Measurements from ENCODE around the gene AGK. TPM values are rescaled to one million over a fixed set of nuclear protein-coding genes. Genes with fewer than 3 reads are reported as not detected.

AGK gene
- total and polyA plus RNA-seq, 2 of the 8 experiments (the other 6 are each of a cell fraction or from before 2014, with no cell fraction given) = 25.8 to 34.0 TPM

GRCh38 chr7:141648276-141649114 is 97.3 kb downstream of the AGK start:
- H4K8ac ChIP-seq (ENCODE audit: extremely low read depth, insufficient read depth, low read length) = no peak overlapping the region
- ChIA-PET CTCF (ENCODE audit: partially characterized antibody) (interaction anchor here (0.6 to 6.8 kb wide), 20 partner anchors 26 to 725 kb away, joined by 3 to 54 read pairs (median 4); partner anchors contain the start of gene MRPS33), POLR2A (ENCODE audit: partially characterized antibody) (no interaction called here)
- H2AFZ ChIP-seq (ENCODE audit: low read length) = no peak overlapping the region
- H3K4ac ChIP-seq (replicated peaks; ENCODE audit: insufficient read length, low read depth, low read length) = no peak overlapping the region
- H3K9me3 ChIP-seq (ENCODE audit: insufficient read depth in 2 of 2, low read depth in 1 of 2, low read length in 1 of 2) = no peaks in the 10 kb centered on the region
- H3K79me1 ChIP-seq (ENCODE audit: low read depth, low read length) = no peaks in the 10 kb centered on the region
- no peak overlapping the region for H2BK5ac ChIP-seq (ENCODE audit: low read depth, low read length)
- no peak overlapping the region for H3K9ac ChIP-seq (replicated peaks in 1 of 4; ENCODE audit: extremely low read depth in 1 of 4, low read depth in 3 of 4, low read length in 3 of 4)
- no peaks in the 10 kb centered on the region for H3K79me2 ChIP-seq (ENCODE audit: control insufficient read depth in 1 of 2, insufficient read depth in 2 of 2, low read length in 2 of 2)
- H3K23ac ChIP-seq (ENCODE audit: insufficient read length) = no peak overlapping the region
- H3K56ac ChIP-seq (replicated peaks; ENCODE audit: insufficient read length, low read depth, low read length) = no peak overlapping the region
- no peak overlapping the region for H2BK15ac ChIP-seq (ENCODE audit: low read length)
- no peak overlapping the region for H2AK5ac ChIP-seq (ENCODE audit: low read depth, low read length)
- DNase-seq (ENCODE audit: low read depth in 1 of 2, low spot score in 2 of 2) (no peak), FAIRE-seq (no peak)
- 85% methylated on average over 6 of the region's 6 CpGs; no CpG with 5 or more reads in 1 of the 2 experiments for WGBS, 2 experiments (ENCODE audit: extremely low coverage in 1 of 2, insufficient coverage in 1 of 2, insufficient read length in 1 of 2, insufficient replicate concordance in 2 of 2, low coverage in 1 of 2, low lambda C conversion rate in 2 of 2, missing lambda C conversion rate in 1 of 2)
- H3K4me1 ChIP-seq (replicated peaks in 1 of 4; ENCODE audit: control insufficient read depth in 3 of 4, insufficient read depth in 4 of 4, low read length in 3 of 4) = peaks cover 0 to 4% (median 2%) of the 10 kb centered on the region in 4 experiments; a peak in 3 of 7 replicates
- H3K23me2 ChIP-seq (ENCODE audit: low read depth, low read length) = no peaks in the 10 kb centered on the region
- H3K14ac ChIP-seq (ENCODE audit: insufficient read length) = no peak overlapping the region
- no peak overlapping the region for H4K5ac ChIP-seq (ENCODE audit: insufficient read length, low read depth, low read length)
- no peak overlapping the region for H2BK12ac ChIP-seq (ENCODE audit: low read depth, low read length)
- no peak overlapping the region for H4K91ac ChIP-seq (replicated peaks; ENCODE audit: insufficient read length, low read length)
- H3K4me3 ChIP-seq (ENCODE audit: extremely low read depth in 1 of 4, insufficient read depth in 2 of 4, low read depth in 3 of 4, low read length in 4 of 4) = no peak overlapping the region
- H3K27ac ChIP-seq (ENCODE audit: low read depth, low read length) = no peak overlapping the region
- no peaks in the 10 kb centered on the region; a peak in 3 of 8 replicates for H3K36me3 ChIP-seq (ENCODE audit: control insufficient read depth in 2 of 4, insufficient read depth in 4 of 4, low read length in 3 of 4)
- no peaks in the 10 kb centered on the region for H3K27me3 ChIP-seq (replicated peaks in 1 of 4; ENCODE audit: control insufficient read depth in 3 of 4, extremely low read depth in 1 of 4, insufficient read depth in 3 of 4, low read length in 3 of 4)
- no peak overlapping the region for H2BK120ac ChIP-seq (replicated peaks; ENCODE audit: low read depth, low read length)
- H4K20me1 ChIP-seq (replicated peaks in 1 of 2; ENCODE audit: control insufficient read depth in 1 of 2, insufficient read depth in 2 of 2, low read length in 2 of 2) = no peaks in the 10 kb centered on the region
- no peak overlapping the region for H3K18ac ChIP-seq (ENCODE audit: extremely low read depth, low read length)
- H3K4me2 ChIP-seq (ENCODE audit: insufficient read depth in 1 of 2, low read depth in 2 of 2, low read length in 2 of 2) = no peak overlapping the region
- H2BK20ac ChIP-seq (ENCODE audit: low read length) = no peak overlapping the region
- TF ChIP-seq RBBP5 (IDR thresholded peaks at IDR 0.05; ENCODE audit: borderline replicate concordance, low read depth, low read length) (no peak), ATF3 (IDR thresholded peaks at IDR 0.05; ENCODE audit: insufficient read depth, low read depth, low read length) (no peak), TAF1 (IDR thresholded peaks at IDR 0.05; ENCODE audit: low read depth, low read length) (no peak), GTF2F1 (IDR thresholded peaks at IDR 0.05; ENCODE audit: borderline replicate concordance, low read depth, low read length) (no peak), SUZ12 (IDR thresholded peaks at IDR 0.05; ENCODE audit: low read length) (no peak), TEAD4 (IDR thresholded peaks at IDR 0.05; ENCODE audit: low read depth, low read length) (no peak), JUN (IDR thresholded peaks at IDR 0.05; ENCODE audit: low read depth, low read length) (no peak), TCF12 (IDR thresholded peaks at IDR 0.05; ENCODE audit: low read depth, low read length) (no peak), KDM5A (IDR thresholded peaks at IDR 0.05; ENCODE audit: low read length) (no peak)
